Panc1 (cell line): ENCODE measurements around the gene PCGF5. TPM values are rescaled to one million over a fixed set of nuclear protein-coding genes. Genes with fewer than 3 reads are reported as not detected.

Experiments
- ATAC-seq: fragments of 200-7000 bp; cut with Tn5 transposase; 2 replicates; pipeline ENCODE4 v1.9.1; 2020; ENCODE audit warnings: mild to moderate bottlenecking, moderate library complexity
- BruUV-seq: library from RNA; stranded (reverse); fragments of 400-500 nt; replicated peaks from 2 replicates; lab custom pipeline; 2021; lab: Mats Ljungman, UMichigan
- CTCF ChIA-PET: fragments of 300-600 bp; sonication (Branson Sonifier 250); formaldehyde crosslinking; loops from one replicate; lab custom pipeline; 2022; ENCODE audit warnings: antibody characterized with exemption; lab: Charles Lee
- POLR2A ChIA-PET: fragments of 300-600 bp; sonication (Branson Sonifier 250); formaldehyde crosslinking; loops from one replicate; lab custom pipeline; 2022; ENCODE audit warnings: antibody characterized with exemption; lab: Charles Lee
- DNase-seq: peaks from one replicate; pipeline ENCODE4 v3.0.0-alpha.2; 2010; ENCODE audit warnings: low read depth, low spot score
- H3K27ac ChIP-seq: 2 replicates; pipeline ENCODE4 v1.5.1; 2011; ENCODE audit warnings: mild to moderate bottlenecking, low read length, inconsistent platforms
- H3K27me3 ChIP-seq: fragments of 200-500 bp; sonication (Bioruptor generic); 2 replicates; pipeline ENCODE4 v1.6.0; 2014; ENCODE audit warnings: low read length, inconsistent platforms; ENCODE audit not compliant: control insufficient read depth, insufficient read depth
- H3K36me3 ChIP-seq: fragments of 200-500 bp; sonication (Bioruptor generic); 2 replicates; pipeline ENCODE4 v1.5.1; 2014; ENCODE audit warnings: inconsistent platforms, mild to moderate bottlenecking, low read length, moderate library complexity; ENCODE audit not compliant: control insufficient read depth, insufficient read depth
- H3K4me1 ChIP-seq: 2 replicates; pipeline ENCODE4 v1.5.1; 2011; ENCODE audit warnings: inconsistent platforms, mild to moderate bottlenecking, low read length, moderate library complexity; ENCODE audit not compliant: control insufficient read depth, insufficient read depth
- H3K4me3 ChIP-seq, 2 experiments: 2 replicates each; pipeline ENCODE4 v1.5.1; 2011 to 2012; ENCODE audit warnings: low read depth in 2 of 2, low read length in 2 of 2, mild to moderate bottlenecking in 2 of 2, inconsistent platforms in 1 of 2, moderate library complexity in 1 of 2
- H3K9me3 ChIP-seq: fragments of 200-500 bp; sonication (Bioruptor generic); 2 replicates; pipeline ENCODE4 v1.5.1; 2014; ENCODE audit warnings: low read depth, mild to moderate bottlenecking, inconsistent platforms, low read length, moderate library complexity; ENCODE audit not compliant: control insufficient read depth, insufficient read depth
- CTCF ChIP-seq: fragments of 450-650 bp; IDR thresholded peaks from 2 replicates; pipeline ENCODE4 v1.5.1; 2017; ENCODE audit warnings: mild to moderate bottlenecking
- POLR2AphosphoS5 ChIP-seq: IDR thresholded peaks from 2 replicates; pipeline ENCODE4 v1.6.1; 2012; ENCODE audit warnings: mild to moderate bottlenecking, low read depth, low read length, moderate library complexity
- REST ChIP-seq, 2 experiments: IDR thresholded peaks; 2 replicates each; pipeline ENCODE4 v1.6.1; 2011 to 2012; ENCODE audit warnings: low read depth in 2 of 2, control low read depth in 1 of 2, low read length in 1 of 2, mild to moderate bottlenecking in 1 of 2, moderate library complexity in 1 of 2; ENCODE audit not compliant: insufficient read depth in 1 of 2
- SIN3A ChIP-seq: IDR thresholded peaks from 2 replicates; pipeline ENCODE4 v1.6.1; 2012; ENCODE audit warnings: low read depth, mild to moderate bottlenecking, low read length, moderate library complexity, borderline replicate concordance; ENCODE audit not compliant: insufficient read depth
- TCF7L2 ChIP-seq: IDR thresholded peaks from 2 replicates; pipeline ENCODE4 v1.6.1; 2011; ENCODE audit warnings: mild to moderate bottlenecking, low read depth, low read length, inconsistent platforms
- in situ Hi-C: cut with HindIII; loops from 2 replicates; pipeline ENCODE4 v1.10.0; 2016; ENCODE audit warnings: low sequenced_read_pairs, low pct_unique_long_range_greater_than_20kb
- intact Hi-C: fragments of 100-400 bp; cut with micrococcal nuclease; formaldehyde crosslinking; loops from one replicate; pipeline ENCODE4 v1.10.0; 2022; ENCODE audit not compliant: unreplicated experiment
- total RNA-seq: library from RNA; stranded (reverse); gene quantifications from one replicate; pipeline ENCODE4 v1.2.1, GENCODE V29; 2021; ENCODE audit not compliant: unreplicated experiment

Gene PCGF5
- total RNA-seq, 1 experiment from 2014 or later: 23.3 TPM

GRCh38 chr10:91307489-91307888 is 87.0 kb downstream of the PCGF5 start:
- POLR2A ChIA-PET: no interaction called here
- CTCF ChIA-PET: no interaction called here
- intact Hi-C loops (no loop called here), in situ Hi-C loops (no loop called here)
- ATAC-seq (no peak), DNase-seq (no peak)
- Histone ChIP-seq H3K4me1 (no peaks in the 10 kb centered on the region), H3K27me3 (peaks cover 13% of the 10 kb centered on the region), H3K36me3 (no peaks in the 10 kb centered on the region), H3K27ac (no peak overlapping the region), H3K9me3 (no peaks in the 10 kb centered on the region), H3K4me3 (no peak overlapping the region)
- TF ChIP-seq TCF7L2: no peak
- TF ChIP-seq SIN3A: no peak
- no peak for TF ChIP-seq POLR2AphosphoS5
- TF ChIP-seq REST (IDR thresholded peaks at IDR 0.05; ENCODE audit: insufficient read depth in 1 of 2, low read depth in 2 of 2, low read length in 1 of 2): no peak
- TF ChIP-seq CTCF: no peak
- no TSS peak for BruUV-seq

- intact Hi-C loops: no loop called here
- Histone ChIP-seq H3K4me1 (no peaks in the 10 kb centered on the region), H3K4me3 (no peak overlapping the region), H3K36me3 (no peaks in the 10 kb centered on the region), H3K27me3 (peaks cover 16% of the 10 kb centered on the region), H3K9me3 (no peaks in the 10 kb centered on the region), H3K27ac (no peak overlapping the region)
- in situ Hi-C loops: no loop called here
- no TSS peak for BruUV-seq
- ATAC-seq (no peak), DNase-seq (no peak)
- ChIA-PET CTCF (no interaction called here), POLR2A (no interaction called here)
- TF ChIP-seq SIN3A: no peak
- TF ChIP-seq REST (IDR thresholded peaks at IDR 0.05; ENCODE audit: insufficient read depth in 1 of 2, low read depth in 2 of 2, low read length in 1 of 2): no peak
- no peak for TF ChIP-seq TCF7L2
- TF ChIP-seq POLR2AphosphoS5: no peak
- TF ChIP-seq CTCF: no peak
These were observed 89.2 kb downstream of the PCGF5 start for GRCh38 chr10:91309711-91310110.
